HS-5 (cell line): Measurements from ENCODE around the gene CD34.
"Not testable (repeated sequence)": the region's sequence is repeated elsewhere in the genome, so short reads cannot be mapped to it uniquely, and the experiment has no call there.

Experiments
- DNase-seq: peaks from one replicate; pipeline ENCODE4 v3.0.0-alpha.2; 2012; ENCODE audit warnings: low read depth

Gene CD34

DNA sequence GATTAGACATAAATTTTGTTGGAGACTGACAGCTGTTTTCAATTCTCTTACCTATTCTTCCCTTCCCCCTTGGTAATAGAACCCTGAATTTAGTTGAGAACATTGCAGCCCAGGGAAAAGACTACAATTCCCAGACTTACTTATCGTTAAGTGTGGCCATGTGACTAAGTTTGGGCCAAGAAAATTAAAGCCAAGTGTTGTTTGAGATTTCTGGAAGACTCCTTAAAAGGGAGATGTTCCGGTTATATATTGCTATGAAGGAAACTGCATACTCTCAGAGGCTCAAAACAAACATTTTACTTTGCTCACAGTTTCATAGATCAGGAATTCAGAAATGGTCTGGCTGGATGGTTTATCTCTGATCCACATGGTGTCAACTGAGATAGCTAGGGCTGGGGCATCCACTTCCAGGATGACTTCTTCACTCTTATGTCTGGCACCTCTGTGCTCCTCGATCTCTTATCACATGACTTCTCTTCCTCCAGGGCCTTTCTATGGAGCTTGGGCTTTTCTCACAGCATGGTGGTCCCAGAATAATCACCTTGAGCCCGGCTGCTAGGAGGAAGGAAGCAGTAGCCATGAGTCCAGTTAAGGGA lies 22.4 kb upstream of the CD34 start:
- DNase-seq, result no peak

- DNase-seq, result no peak
Observed at GRCh38 chr1:207926984-207927383, 16.1 kb upstream of the CD34 start.

DNA sequence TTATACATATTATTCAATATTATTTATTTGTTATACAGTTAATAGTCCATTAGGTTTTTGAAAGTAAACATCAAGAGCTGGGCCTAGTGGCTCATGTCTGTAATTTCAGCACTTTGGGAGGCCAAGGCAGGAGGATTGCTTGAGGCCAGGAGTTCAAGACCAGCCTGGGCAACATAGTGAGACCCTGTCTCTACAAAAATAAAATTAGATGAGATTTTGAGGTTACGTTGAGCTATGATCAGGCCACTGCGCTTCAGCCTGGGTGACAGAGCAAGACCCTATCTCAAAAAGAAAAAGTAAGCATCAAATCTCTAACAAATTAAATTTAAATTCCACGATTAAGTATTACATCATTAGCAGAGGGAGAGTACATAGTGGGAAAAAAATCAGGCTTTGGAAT lies 15.0 kb upstream of the CD34 start:
- DNase-seq, result not testable (repeated sequence)

- no peak for DNase-seq
Observed at GRCh38 chr1:207925210-207925609, 14.3 kb upstream of the CD34 start.

GRCh38 chr1:207923561-207923960 lies 12.6 kb upstream of the CD34 start:
- no peak for DNase-seq

GRCh38 chr1:207923121-207923520 lies 12.2 kb upstream of the CD34 start:
- no peak for DNase-seq

- DNase-seq, result no peak
Observed at GRCh38 chr1:207922554-207922953, 11.6 kb upstream of the CD34 start.

GRCh38 chr1:207921321-207921720 lies 10.4 kb upstream of the CD34 start:
- no peak for DNase-seq

DNA sequence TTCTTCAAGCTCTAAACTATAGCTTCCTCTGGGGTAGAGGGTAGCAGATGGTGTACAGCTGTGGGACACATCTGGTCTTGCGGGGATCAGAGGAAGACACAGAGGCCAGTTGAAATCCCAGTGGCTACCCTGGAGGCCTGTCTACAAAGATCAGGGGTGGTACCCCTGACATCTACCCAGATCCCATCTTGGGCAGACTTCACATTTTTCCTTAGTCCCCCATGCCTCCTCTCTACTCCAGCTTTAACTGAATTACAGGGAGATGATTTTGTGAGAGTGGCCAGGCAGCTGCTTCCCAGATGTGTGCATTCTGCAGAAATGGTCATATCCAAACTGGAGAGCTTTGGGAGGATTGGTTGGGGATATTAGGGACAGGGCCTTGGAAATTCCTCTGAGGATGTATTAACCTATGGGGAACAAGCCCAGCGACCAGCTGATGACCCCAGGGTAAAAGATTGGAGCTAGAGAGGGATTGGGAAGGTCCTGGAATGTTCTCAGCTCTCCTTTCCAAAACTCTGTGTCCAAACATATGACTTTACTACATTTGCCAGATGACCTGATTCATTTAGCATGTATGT lies 9.6 kb upstream of the CD34 start:
- DNase-seq, result no peak

DNA sequence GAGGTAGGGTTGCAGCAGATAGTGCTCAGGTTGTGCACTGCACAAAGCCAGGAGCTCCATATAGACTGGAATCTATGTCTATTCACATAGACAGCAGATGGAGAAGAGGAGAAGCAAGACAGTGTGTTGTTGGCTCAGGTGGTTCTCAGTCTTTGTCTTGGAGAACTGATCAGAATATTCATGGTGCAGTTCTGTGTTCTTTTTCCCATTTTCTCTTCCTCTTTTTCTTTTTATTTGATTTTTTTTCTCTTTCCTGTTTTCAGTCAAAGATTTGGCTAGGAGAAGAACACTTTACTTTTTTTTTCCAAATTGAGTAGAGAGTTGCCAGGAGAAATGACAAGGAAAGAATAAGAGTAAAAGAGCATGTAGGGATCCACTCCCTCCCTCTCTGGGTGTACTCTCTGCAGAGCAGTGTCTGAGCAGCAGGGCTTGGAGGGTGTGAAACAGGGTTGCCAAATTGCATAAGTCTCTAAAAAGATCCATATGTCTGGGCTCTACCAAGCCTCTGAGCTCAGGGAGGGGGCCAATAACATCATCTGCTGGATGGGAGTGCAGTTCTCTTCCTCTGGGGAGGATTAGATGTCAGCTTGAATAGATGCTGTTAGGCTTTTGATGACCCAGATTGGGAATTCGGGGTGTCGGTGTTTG lies 8.7 kb upstream of the CD34 start:
- DNase-seq, result no peak

DNA sequence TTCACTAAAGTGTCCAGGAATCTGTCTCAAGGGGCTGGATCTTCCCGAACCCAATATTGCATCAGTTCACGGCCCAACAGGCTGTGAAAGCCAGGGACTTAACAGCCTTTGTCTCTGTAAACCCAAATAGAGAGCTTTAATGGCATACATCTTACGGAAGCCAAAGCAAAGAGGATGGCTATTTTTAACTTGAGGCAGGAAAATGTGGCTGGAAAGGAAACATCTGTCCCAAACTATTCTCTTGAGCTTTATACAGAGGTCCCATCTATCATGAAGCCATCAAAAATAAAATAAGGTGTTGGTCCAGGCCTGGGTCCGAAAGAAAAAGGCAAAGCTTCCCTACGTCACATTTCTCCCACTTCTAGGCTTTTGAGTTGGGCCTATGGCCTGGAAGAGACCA lies 7.7 kb upstream of the CD34 start:
- DNase-seq, result no peak

GRCh38 chr1:207918011-207918410 lies 7.1 kb upstream of the CD34 start:
- no peak for DNase-seq

DNA sequence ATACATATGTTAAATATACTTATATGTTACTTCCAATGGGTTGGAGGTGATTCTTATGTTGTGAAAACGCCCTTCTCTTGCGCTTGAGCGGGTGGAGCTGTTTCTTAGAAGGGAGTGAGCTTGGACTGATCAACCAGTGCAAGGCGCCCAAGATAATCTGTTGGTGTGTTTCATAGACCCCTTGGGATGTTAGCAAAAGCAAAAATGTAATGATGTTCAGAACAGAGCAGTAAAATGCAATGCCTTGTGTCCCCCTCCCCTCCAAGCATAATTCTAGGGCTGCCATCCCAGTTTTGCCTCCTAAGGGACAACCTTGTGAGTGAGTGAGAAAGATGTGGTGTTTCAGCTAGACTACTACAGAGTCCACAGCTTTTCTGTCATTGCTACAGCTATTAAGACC lies 6.2 kb upstream of the CD34 start:
- DNase-seq, result no peak

DNA sequence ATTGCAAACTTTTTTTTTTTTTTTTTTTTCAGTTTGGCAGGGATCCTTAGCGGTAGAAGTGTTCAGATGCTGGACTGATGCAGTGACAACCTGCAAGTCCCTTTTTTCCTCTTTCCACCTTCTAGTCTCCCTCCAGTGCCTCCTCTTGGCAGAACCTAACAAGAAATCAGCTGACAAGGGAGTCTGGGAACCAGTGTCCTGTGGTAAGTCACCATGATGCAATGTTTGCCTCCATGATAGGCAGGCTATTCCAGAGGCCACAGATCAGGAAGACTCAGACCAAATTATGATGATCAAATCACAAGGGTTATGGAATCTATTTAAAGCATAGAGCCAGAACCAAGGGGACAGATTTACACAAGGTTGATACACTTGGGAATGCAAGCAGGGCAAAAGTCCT lies 3.0 kb upstream of the CD34 start:
- DNase-seq, result no peak

- DNase-seq, result no peak
Observed at GRCh38 chr1:207911856-207912760, 1.2 kb upstream of the CD34 start.

GRCh38 chr1:207909687-207910086 lies 1.2 kb downstream of the CD34 start:
- DNase-seq, result no peak

DNA sequence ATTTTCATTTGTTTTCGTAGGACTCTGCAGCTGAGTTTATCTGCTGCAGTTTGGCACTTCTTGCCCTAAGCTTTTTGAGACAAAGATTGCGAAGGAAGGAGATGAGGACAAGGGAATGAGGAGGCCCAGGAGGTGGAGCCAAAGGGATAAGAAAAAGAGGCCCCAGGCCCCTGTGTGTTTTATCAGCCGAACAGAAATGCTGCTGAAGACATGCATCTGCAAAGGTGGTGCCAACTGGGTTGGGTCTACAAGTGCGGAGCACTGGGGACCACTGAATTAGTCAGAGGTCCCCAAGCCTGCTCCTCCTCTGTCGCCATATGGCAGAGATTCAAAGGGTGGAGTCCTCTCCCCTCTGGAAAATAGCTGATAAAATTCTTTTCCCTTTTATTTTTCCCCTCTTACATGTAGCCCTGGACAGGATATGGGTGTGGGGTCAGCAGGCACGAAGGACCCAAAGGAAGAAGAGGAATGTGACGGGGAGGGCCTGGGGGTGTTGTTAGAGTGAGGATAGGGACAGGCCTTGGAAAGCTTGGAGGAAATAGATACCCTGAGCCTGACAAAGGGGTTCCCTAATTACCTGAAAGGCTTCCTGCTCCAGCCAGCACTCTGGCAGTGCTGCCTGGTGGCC lies 2.7 kb downstream of the CD34 start:
- no peak for DNase-seq

DNA sequence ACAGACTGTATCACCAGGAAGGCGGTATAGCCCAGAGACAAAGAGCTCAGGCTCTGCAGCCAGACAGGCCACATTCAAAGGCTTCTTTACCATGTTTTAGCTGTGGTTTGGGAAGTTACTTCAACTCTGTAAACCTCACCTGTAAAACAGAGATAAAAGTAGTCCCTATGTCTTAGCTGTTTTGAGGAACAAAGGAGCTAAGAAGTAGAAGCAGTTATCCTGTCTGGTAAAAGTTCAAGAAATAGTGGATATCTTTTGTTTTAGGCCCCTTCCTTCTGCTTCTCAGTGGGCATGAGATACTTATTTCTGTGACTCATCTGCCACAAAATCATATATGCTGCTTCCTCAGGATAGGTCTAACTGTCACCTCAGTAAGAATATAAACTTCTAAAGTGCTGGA lies 6.5 kb downstream of the CD34 start:
- no peak for DNase-seq

DNA sequence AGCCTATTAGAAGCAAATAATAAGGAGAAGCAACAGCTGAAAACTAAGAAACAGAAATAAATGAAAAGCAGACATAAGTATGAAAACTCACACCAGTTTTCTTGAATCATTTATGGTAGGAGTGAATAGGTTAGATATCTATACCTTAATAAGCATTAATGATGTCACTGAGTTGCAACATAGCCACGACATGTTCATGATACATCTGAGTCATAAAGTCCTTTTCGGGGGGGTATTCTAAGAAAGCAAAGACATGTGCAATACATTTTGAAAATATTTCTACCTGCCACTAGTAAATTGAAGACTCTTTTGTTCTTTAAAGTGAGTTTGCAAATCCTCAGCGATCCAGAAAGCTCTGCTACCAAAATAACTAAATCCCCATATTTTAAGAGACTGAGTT lies 7.2 kb downstream of the CD34 start:
- DNase-seq, result no peak

GRCh38 chr1:207903053-207903452 lies 7.9 kb downstream of the CD34 start:
- no peak for DNase-seq

DNA sequence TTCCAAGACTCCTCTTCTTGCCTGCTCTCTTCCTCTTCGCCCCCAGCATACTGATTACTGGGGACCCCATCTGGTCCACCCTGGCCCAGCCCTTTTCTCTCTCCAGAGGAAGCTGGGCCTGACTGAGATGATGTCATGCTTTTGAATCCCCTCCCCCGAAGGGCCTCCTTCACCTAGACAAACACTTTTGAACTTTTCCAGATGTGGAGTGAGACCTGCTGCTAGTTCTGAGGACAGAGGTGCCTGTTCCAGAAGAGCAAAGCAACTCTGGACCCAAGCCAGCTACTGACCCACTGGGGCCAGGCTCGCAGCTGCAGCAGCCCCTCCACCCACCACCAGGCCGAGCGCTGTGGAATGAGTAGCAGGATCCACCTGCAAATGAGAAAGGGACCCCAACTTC lies 8.4 kb downstream of the CD34 start:
- DNase-seq, result no peak

- DNase-seq, result no peak
Observed at GRCh38 chr1:207901041-207901653, 9.8 kb downstream of the CD34 start.
